HepG2 (cell line): ENCODE measurements around the gene WRAP73. TPM values are rescaled to one million over a fixed set of nuclear protein-coding genes. Genes with fewer than 3 reads are reported as not detected.

Source experiments
- ATAC-seq: fragments of 200-7000 bp; cut with Tn5 transposase; 3 replicates; pipeline ENCODE4 v1.9.1; 2020; ENCODE audit warnings: mild to moderate bottlenecking, moderate library complexity
- BruUV-seq: library from RNA; stranded (reverse); fragments of 400-500 nt; replicated peaks from 2 replicates; lab custom pipeline; 2021; lab: Mats Ljungman, UMichigan
- CTCF ChIA-PET: fragments of 300-600 bp; formaldehyde crosslinking; extraction: SDS; loops from one replicate; lab custom pipeline; 2021; ENCODE audit warnings: low total read pairs, inconsistent platforms, low intra/inter-chr PET ratio; lab: Yijun Ruan, JAX
- POLR2A ChIA-PET: fragments of 350-600 bp; sonication (Branson Sonifier 250); formaldehyde crosslinking; loops from one replicate; lab custom pipeline; 2020; ENCODE audit warnings: antibody characterized with exemption, inconsistent platforms; lab: Yijun Ruan, JAX
- DNase-seq: peaks from one replicate; pipeline ENCODE4 v3.0.0-alpha.2; 2015; ENCODE audit warnings: low spot score
- FAIRE-seq: peaks from 3 replicates; lab custom pipeline; 2011; peaks lifted over from hg19 to GRCh38; lab: Jason Lieb, UNC
- H2AFZ ChIP-seq: one replicate; pipeline ENCODE4 v1.6.1; 2011; ENCODE audit warnings: low read length, inconsistent platforms
- H3K27ac ChIP-seq: fragments of 300-600 bp; 3 replicates; pipeline ENCODE4 v1.8.0; 2011; ENCODE audit warnings: mixed run types, mild to moderate bottlenecking, mixed read lengths, low read length, inconsistent platforms; ENCODE audit not compliant: insufficient read depth; ENCODE audit errors: extremely low read length
- H3K27me3 ChIP-seq, 2 experiments: fragments of 200-600 bp in 1 of 2; 2 replicates in 1 of 2; 3 replicates in 1 of 2; pipeline versions ENCODE4 v1.6.0 to v1.8.0; 2011; ENCODE audit warnings: low read length in 2 of 2, mild to moderate bottlenecking in 2 of 2, moderate library complexity in 2 of 2, inconsistent platforms in 1 of 2; ENCODE audit not compliant: insufficient read depth in 2 of 2, control insufficient read depth in 1 of 2
- H3K36me3 ChIP-seq, 2 experiments: fragments of 200-600 bp in 1 of 2; replicated peaks in 1 of 2; 2 replicates in 1 of 2; 3 replicates in 1 of 2; pipeline versions ENCODE4 v1.5.1 to v1.8.0; 2011; ENCODE audit warnings: low read length in 2 of 2, inconsistent platforms in 1 of 2; ENCODE audit not compliant: insufficient read depth in 2 of 2, control insufficient read depth in 1 of 2
- H3K4me1 ChIP-seq: 2 replicates; pipeline ENCODE4 v1.5.1; 2012; ENCODE audit warnings: low read length, inconsistent platforms; ENCODE audit not compliant: insufficient read depth
- H3K4me2 ChIP-seq: 2 replicates; pipeline ENCODE4 v1.6.0; 2011; ENCODE audit warnings: low read depth, low read length, inconsistent platforms
- H3K4me3 ChIP-seq, 3 experiments: fragments of 200-600 bp in 1 of 3; sonication (generic), shearing (Covaris generic) in 1 of 3; replicated peaks in 1 of 3; 2 replicates each; pipeline ENCODE4 v1.5.1; 2011 to 2016; ENCODE audit warnings: low read length in 3 of 3, inconsistent platforms in 2 of 3, low read depth in 2 of 3, mild to moderate bottlenecking in 2 of 3, control low read depth in 1 of 3, mixed read lengths in 1 of 3; ENCODE audit not compliant: insufficient read depth in 1 of 3
- H3K79me2 ChIP-seq: one replicate; pipeline ENCODE4 v1.6.1; 2011; ENCODE audit warnings: low read length, inconsistent platforms; ENCODE audit not compliant: insufficient read depth
- H3K9ac ChIP-seq: 2 replicates; pipeline ENCODE4 v1.6.0; 2011; ENCODE audit warnings: mild to moderate bottlenecking, low read depth, low read length, inconsistent platforms; ENCODE audit not compliant: insufficient read depth
- H3K9me3 ChIP-seq: 2 replicates; pipeline ENCODE4 v1.5.1; 2012; ENCODE audit warnings: mild to moderate bottlenecking, low read length
- H4K20me1 ChIP-seq: 2 replicates; pipeline ENCODE4 v1.6.0; 2011; ENCODE audit warnings: inconsistent platforms, mild to moderate bottlenecking, low read length, moderate library complexity; ENCODE audit not compliant: insufficient read depth
- AGO2 ChIP-seq: fragments of 200-400 bp; formaldehyde crosslinking; optimal IDR thresholded peaks from 2 replicates; pipeline ENCODE3; 2017; ENCODE audit warnings: mild to moderate bottlenecking, low read depth, low read length, moderate library complexity
- CEBPG ChIP-seq: IDR thresholded peaks from 2 replicates; pipeline ENCODE4 v1.6.1; 2016
- CENPBD1 ChIP-seq: sonication (generic); formaldehyde crosslinking; IDR thresholded peaks from 2 replicates; pipeline ENCODE4 v1.8.0; 2022; ENCODE audit warnings: missing genetic modification reagents, low read depth, mild to moderate bottlenecking, borderline replicate concordance
- CSRNP2 ChIP-seq: sonication (generic); formaldehyde crosslinking; conservative IDR thresholded peaks from 2 replicates; pipeline ENCODE4 v1.8.0; 2022; ENCODE audit warnings: low read depth, missing genetic modification reagents
- GATAD2A ChIP-seq: IDR thresholded peaks from 2 replicates; pipeline ENCODE4 v1.6.1; 2016
- GLMP ChIP-seq: sonication (generic); formaldehyde crosslinking; IDR thresholded peaks from 2 replicates; pipeline ENCODE4 v1.9.0; 2021; ENCODE audit warnings: missing genetic modification reagents, mild to moderate bottlenecking, borderline replicate concordance
- KLF9 ChIP-seq: IDR thresholded peaks from 2 replicates; pipeline ENCODE4 v1.6.1; 2016; ENCODE audit warnings: low read depth
- MAFK ChIP-seq, 2 experiments: IDR thresholded peaks in 1 of 2; conservative IDR thresholded peaks in 1 of 2; 2 replicates each; pipeline ENCODE4 v1.6.1; 2011; ENCODE audit warnings: improper control_type of control experiment in 2 of 2, low read length in 2 of 2
- NFE2L2 ChIP-seq: fragments of 150-350 bp; IDR thresholded peaks from 2 replicates; pipeline ENCODE4 v1.6.1; 2014; ENCODE audit warnings: low read length
- PCBP2 ChIP-seq: fragments of 200-400 bp; formaldehyde crosslinking; optimal IDR thresholded peaks from 2 replicates; pipeline ENCODE3; 2018; ENCODE audit warnings: low read length, low read depth; ENCODE audit not compliant: poor library complexity, severe bottlenecking
- ZBTB1 ChIP-seq: sonication (generic); formaldehyde crosslinking; IDR thresholded peaks from 2 replicates; pipeline ENCODE4 v1.4.0; 2020; ENCODE audit warnings: missing genetic modification reagents, borderline replicate concordance
- ZFP1 ChIP-seq: IDR thresholded peaks from 2 replicates; pipeline ENCODE4 v1.6.1; 2016
- ZFP41 ChIP-seq: sonication (generic); formaldehyde crosslinking; IDR thresholded peaks from 2 replicates; pipeline ENCODE4 v1.4.0; 2020; ENCODE audit warnings: mild to moderate bottlenecking, missing genetic modification reagents, borderline replicate concordance
- ZNF101 ChIP-seq: sonication (generic); formaldehyde crosslinking; IDR thresholded peaks from 2 replicates; pipeline ENCODE4 v1.4.0; 2020; ENCODE audit warnings: mild to moderate bottlenecking, low read depth, missing genetic modification reagents, borderline replicate concordance
- ZNF720 ChIP-seq: sonication (generic); formaldehyde crosslinking; IDR thresholded peaks from 2 replicates; pipeline ENCODE4 v1.4.0; 2020; ENCODE audit warnings: missing genetic modification reagents
- ZNF777 ChIP-seq: sonication (generic); formaldehyde crosslinking; IDR thresholded peaks from 2 replicates; pipeline ENCODE4 v1.4.0; 2020; ENCODE audit warnings: missing genetic modification reagents
- ZNF850 ChIP-seq: sonication (generic); formaldehyde crosslinking; conservative IDR thresholded peaks from 2 replicates; pipeline ENCODE4 v1.9.0; 2021; ENCODE audit warnings: mild to moderate bottlenecking, missing genetic modification reagents
- WGBS: methylation state at CpG from one replicate; pipeline ENCODE4 v1.1.6; 2017; ENCODE audit warnings: low lambda C conversion rate; 5-methylcytosine and 5-hydroxymethylcytosine counted together
- in situ Hi-C: cut with HindIII; loops from 2 replicates; pipeline ENCODE4 v1.10.0; 2017; ENCODE audit warnings: low pct_unique_long_range_greater_than_20kb; ENCODE audit not compliant: extremely low pct_ligation_motif_present
- intact Hi-C: fragments of 100-400 bp; cut with micrococcal nuclease; formaldehyde crosslinking; loops from one replicate; pipeline ENCODE4 v1.10.0; 2022; ENCODE audit not compliant: unreplicated experiment
- polyA plus RNA-seq, 8 experiments: library from polyadenylated mRNA; depleted of rRNA in 3 of 8; stranded (reverse) in 7 of 8; unstranded in 1 of 8; fragments of >200 nt; fragmentation: Illumina TruSeq in 4 of 8; extraction: Trizol in 4 of 8; gene quantifications; 2 replicates each; pipeline versions ENCODE4 v1.2.1 to v1.2.3, GENCODE V29; 2011 to 2016; ENCODE audit warnings: low read depth in 4 of 8, missing spikeins in 1 of 8, mixed read lengths in 1 of 8; ENCODE audit not compliant: insufficient read depth in 1 of 8
- total RNA-seq, 5 experiments: library from RNA; depleted of rRNA; stranded (reverse); fragments of >200 nt; fragmentation: Illumina TruSeq; extraction: Trizol; gene quantifications; 2 replicates each; pipeline ENCODE4 v1.2.3, GENCODE V29; 2016; ENCODE audit warnings: low read depth in 1 of 5

Gene WRAP73
- total and polyA plus RNA-seq, 2 of the 13 experiments (the other 11 are each of a cell fraction or from before 2014, with no cell fraction given) = 18.1 to 40.4 TPM

GRCh38 chr1:3631320-3632260, 18.3 kb downstream of the WRAP73 start:
- intact Hi-C loops = no loop called here
- no peak for FAIRE-seq
- CTCF ChIA-PET = no interaction called here

GRCh38 chr1:3630914-3631313, 19.0 kb downstream of the WRAP73 start:
- Histone ChIP-seq H2AFZ (no peak overlapping the region), H3K27ac (no peak overlapping the region), H3K9me3 (no peaks in the 10 kb centered on the region), H3K9ac (no peak overlapping the region), H3K4me3 (no peak overlapping the region), H3K79me2 (peaks cover 1% of the 10 kb centered on the region), H3K27me3 (no peaks in the 10 kb centered on the region), H4K20me1 (no peaks in the 10 kb centered on the region), H3K36me3 (peaks cover 33 to 57% of the 10 kb centered on the region in 2 experiments), H3K4me1 (peaks cover 7% of the 10 kb centered on the region), H3K4me2 (no peak overlapping the region)
- DNase-seq (no peak), ATAC-seq (peak; percentile 17), FAIRE-seq (no peak)
- WGBS = 95% methylated on average over 8 of the region's 9 CpGs
- in situ Hi-C loops = no loop called here
- POLR2A ChIA-PET = no interaction called here
- no TSS peak for BruUV-seq
- intact Hi-C loops = no loop called here
- CTCF ChIA-PET = no interaction called here
- TF ChIP-seq GATAD2A (CRISPR knock-in tag) (no peak), CEBPG (no peak), ZNF777 (no peak), KLF9 (CRISPR knock-in tag) (no peak), GLMP (CRISPR knock-in tag) (no peak), CENPBD1 (CRISPR knock-in tag) (no peak), ZFP1 (no peak), ZBTB1 (CRISPR knock-in tag) (no peak), NFE2L2 (no peak), ZFP41 (CRISPR knock-in tag) (no peak), PCBP2 (no peak), ZNF101 (no peak), CSRNP2 (CRISPR knock-in tag) (no peak), ZNF850 (CRISPR knock-in tag) (no peak), ZNF720 (CRISPR knock-in tag) (no peak)

More at GRCh38 chr1:3631320-3632260, 18.3 kb downstream of the WRAP73 start:
- 97% methylated on average over 20 of the region's 36 CpGs for WGBS
- POLR2A ChIA-PET = no interaction called here
- H2AFZ ChIP-seq = no peak overlapping the region
- no peaks in the 10 kb centered on the region for H3K9me3 ChIP-seq
- peaks cover 33 to 62% of the 10 kb centered on the region in 2 experiments; a peak in 4 of 5 replicates for H3K36me3 ChIP-seq
- H3K4me3 ChIP-seq = no peak overlapping the region
- no TSS peak for BruUV-seq
- no peaks in the 10 kb centered on the region for H3K27me3 ChIP-seq
- DNase-seq (no peak), ATAC-seq (peak; percentile 14)
- H3K4me2 ChIP-seq = no peak overlapping the region
- no peak overlapping the region for H3K27ac ChIP-seq
- H3K4me1 ChIP-seq = peaks cover under 1% of the 10 kb centered on the region
- H3K79me2 ChIP-seq = no peaks in the 10 kb centered on the region
- no peaks in the 10 kb centered on the region for H4K20me1 ChIP-seq
- H3K9ac ChIP-seq = no peak overlapping the region
- TF ChIP-seq MAFK (conservative IDR thresholded peaks at IDR 0.05 in 1 of 2, IDR thresholded peaks at IDR 0.05 in 1 of 2; ENCODE audit: low read length in 2 of 2) (no peak), AGO2 (peak; percentile 74)
- in situ Hi-C loops = no loop called here
